Measurements from ENCODE around the gene ZNF362. TPM values are rescaled to one million over a fixed set of nuclear protein-coding genes. Genes with fewer than 3 reads are reported as not detected.

Gene ZNF362
- total RNA-seq, 2 experiments from 2014 or later: 24.7 to 26.6 TPM

DNA sequence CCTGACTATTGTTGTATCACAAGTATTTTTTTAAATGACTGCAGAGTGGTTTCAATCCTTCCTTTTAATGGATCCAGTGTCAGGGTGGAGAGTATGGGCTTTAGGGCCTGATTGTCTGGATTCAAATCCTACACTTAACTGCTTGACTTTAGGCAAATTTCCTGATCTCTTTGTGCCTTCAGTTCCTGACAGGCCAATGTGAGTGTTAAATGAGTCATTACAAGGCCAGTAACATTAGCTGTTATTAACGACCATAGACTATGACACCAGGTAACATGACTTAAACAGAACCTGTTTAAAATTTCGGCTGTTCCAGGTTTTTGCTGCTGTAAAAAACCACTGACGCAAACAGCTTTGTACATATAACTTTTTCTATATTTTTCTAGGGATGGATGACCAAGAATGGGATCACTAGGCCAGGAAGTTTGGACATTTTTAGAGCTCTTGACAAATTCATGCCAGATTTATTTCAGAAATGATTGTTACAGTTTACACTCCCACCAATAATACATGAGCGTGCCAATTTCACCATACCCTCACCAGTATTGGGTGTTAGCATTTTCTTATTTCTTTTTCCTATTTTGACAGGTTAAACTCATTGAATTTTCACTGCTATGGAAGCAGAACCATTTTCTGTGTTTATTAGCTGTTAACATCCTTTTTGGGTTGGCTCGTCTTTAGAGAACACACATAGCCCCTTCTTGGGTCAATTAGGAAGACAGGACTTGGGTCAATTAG is 11.3 kb downstream of the ZNF362 start:
- no peaks in the 10 kb centered on the region for H3K27me3 Mint-ChIP-seq
- intact Hi-C loops (cut with DNase I, micrococcal nuclease): no loop called here
- ATAC-seq (ENCODE audit: poor library complexity): no peak
- no peak overlapping the region for H3K4me3 ChIP-seq (ENCODE audit: low read length)
- H3K27me3 ChIP-seq (ENCODE audit: control insufficient read depth in 1 of 2, insufficient read depth in 2 of 2, low read length in 2 of 2): no peaks in the 10 kb centered on the region
- CTCF ChIA-PET: no interaction called here
- H3K27ac ChIP-seq (ENCODE audit: low read depth in 1 of 2, low read length in 2 of 2): no peak overlapping the region
- H3K36me3 ChIP-seq (ENCODE audit: insufficient read depth, low read length): peaks cover 12% of the 10 kb centered on the region
- no peak for DNase-seq
- H3K27ac Mint-ChIP-seq: no peak overlapping the region
- peaks cover 21% of the 10 kb centered on the region for H3K36me3 Mint-ChIP-seq (ENCODE audit: low read depth)
- TF ChIP-seq, protein P1, sequence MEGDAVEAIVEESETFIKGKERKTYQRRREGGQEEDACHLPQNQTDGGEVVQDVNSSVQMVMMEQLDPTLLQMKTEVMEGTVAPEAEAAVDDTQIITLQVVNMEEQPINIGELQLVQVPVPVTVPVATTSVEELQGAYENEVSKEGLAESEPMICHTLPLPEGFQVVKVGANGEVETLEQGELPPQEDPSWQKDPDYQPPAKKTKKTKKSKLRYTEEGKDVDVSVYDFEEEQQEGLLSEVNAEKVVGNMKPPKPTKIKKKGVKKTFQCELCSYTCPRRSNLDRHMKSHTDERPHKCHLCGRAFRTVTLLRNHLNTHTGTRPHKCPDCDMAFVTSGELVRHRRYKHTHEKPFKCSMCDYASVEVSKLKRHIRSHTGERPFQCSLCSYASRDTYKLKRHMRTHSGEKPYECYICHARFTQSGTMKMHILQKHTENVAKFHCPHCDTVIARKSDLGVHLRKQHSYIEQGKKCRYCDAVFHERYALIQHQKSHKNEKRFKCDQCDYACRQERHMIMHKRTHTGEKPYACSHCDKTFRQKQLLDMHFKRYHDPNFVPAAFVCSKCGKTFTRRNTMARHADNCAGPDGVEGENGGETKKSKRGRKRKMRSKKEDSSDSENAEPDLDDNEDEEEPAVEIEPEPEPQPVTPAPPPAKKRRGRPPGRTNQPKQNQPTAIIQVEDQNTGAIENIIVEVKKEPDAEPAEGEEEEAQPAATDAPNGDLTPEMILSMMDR (IDR thresholded peaks at IDR 0.05): no peak
- peaks cover 16% of the 10 kb centered on the region for H3K4me1 ChIP-seq (ENCODE audit: insufficient read depth, low read length)
- H3K4me1 Mint-ChIP-seq (ENCODE audit: low read depth): peaks cover 44% of the 10 kb centered on the region
- H3K9me3 ChIP-seq (ENCODE audit: control insufficient read depth in 1 of 2, insufficient read depth in 1 of 2, low read length in 2 of 2): no peaks in the 10 kb centered on the region
- no peaks in the 10 kb centered on the region for H3K9me3 Mint-ChIP-seq
- POLR2A ChIA-PET: no interaction called here
- H3K4me3 Mint-ChIP-seq: no peak overlapping the region

DNA sequence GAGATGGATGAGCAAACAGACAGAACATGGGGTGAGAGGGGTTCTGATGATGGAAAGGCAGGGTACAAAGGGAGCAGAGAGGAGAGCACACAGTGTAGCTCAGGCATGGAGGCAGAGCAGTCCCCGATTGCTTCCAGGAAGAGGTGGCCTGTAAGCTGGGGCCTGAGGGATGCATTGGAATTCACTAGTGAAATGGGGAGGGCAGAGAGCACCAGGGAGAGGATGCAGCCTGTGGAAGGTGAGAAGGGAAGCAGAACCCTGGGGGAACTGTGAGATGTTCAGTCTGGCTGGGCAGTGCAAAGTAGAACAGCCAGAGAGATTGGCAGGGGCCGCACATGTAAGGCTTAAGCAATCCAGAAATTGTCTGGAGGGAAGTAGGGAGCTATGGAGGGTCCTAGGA is 12.2 kb downstream of the ZNF362 start:
- Mint-ChIP-seq H3K9me3 (no peaks in the 10 kb centered on the region), H3K27ac (no peak overlapping the region), H3K27me3 (no peaks in the 10 kb centered on the region), H3K36me3 (ENCODE audit: low read depth) (peaks cover 29% of the 10 kb centered on the region), H3K4me3 (no peak overlapping the region), H3K4me1 (ENCODE audit: low read depth) (peaks cover 47% of the 10 kb centered on the region)
- H3K36me3 ChIP-seq (ENCODE audit: insufficient read depth, low read length): peaks cover 7% of the 10 kb centered on the region
- TF ChIP-seq, protein P1 (IDR thresholded peaks at IDR 0.05): no peak
- H3K27me3 ChIP-seq (ENCODE audit: control insufficient read depth in 1 of 2, insufficient read depth in 2 of 2, low read length in 2 of 2): no peaks in the 10 kb centered on the region
- no peaks in the 10 kb centered on the region for H3K9me3 ChIP-seq (ENCODE audit: control insufficient read depth in 1 of 2, insufficient read depth in 1 of 2, low read length in 2 of 2)
- ChIA-PET POLR2A (no interaction called here), CTCF (no interaction called here)
- DNase-seq (no peak), ATAC-seq (ENCODE audit: poor library complexity) (no peak)
- peaks cover 24% of the 10 kb centered on the region for H3K4me1 ChIP-seq (ENCODE audit: insufficient read depth, low read length)
- no peak overlapping the region for H3K27ac ChIP-seq (ENCODE audit: low read depth in 1 of 2, low read length in 2 of 2)
- intact Hi-C loops (cut with DNase I, micrococcal nuclease): no loop called here
- H3K4me3 ChIP-seq (ENCODE audit: low read length): no peak overlapping the region

- Histone ChIP-seq H3K9me3 (ENCODE audit: control insufficient read depth in 1 of 2, insufficient read depth in 1 of 2, low read length in 2 of 2) (no peaks in the 10 kb centered on the region), H3K27me3 (ENCODE audit: control insufficient read depth in 1 of 2, insufficient read depth in 2 of 2, low read length in 2 of 2) (no peaks in the 10 kb centered on the region), H3K4me1 (ENCODE audit: insufficient read depth, low read length) (peaks cover 27% of the 10 kb centered on the region), H3K27ac (ENCODE audit: low read depth in 1 of 2, low read length in 2 of 2) (no peak overlapping the region), H3K4me3 (ENCODE audit: low read length) (no peak overlapping the region), H3K36me3 (ENCODE audit: insufficient read depth, low read length) (peaks cover 7% of the 10 kb centered on the region)
- Mint-ChIP-seq H3K4me3 (no peak overlapping the region), H3K9me3 (no peaks in the 10 kb centered on the region), H3K27ac (no peak overlapping the region), H3K4me1 (ENCODE audit: low read depth) (peaks cover 50% of the 10 kb centered on the region), H3K27me3 (no peaks in the 10 kb centered on the region), H3K36me3 (ENCODE audit: low read depth) (peaks cover 30% of the 10 kb centered on the region)
- ChIA-PET POLR2A (no interaction called here), CTCF (no interaction called here)
- intact Hi-C loops (cut with DNase I, micrococcal nuclease): no loop called here
- DNase-seq: no peak
- no peak for ATAC-seq (ENCODE audit: poor library complexity)
- TF ChIP-seq, protein P1 (IDR thresholded peaks at IDR 0.05): no peak
These were observed 12.8 kb downstream of the ZNF362 start for GRCh38 chr1:33268927-33269610.
